Astrocyte of the cerebellum (primary cell): ENCODE results near the gene PEMT.

Source experiments
- DNase-seq: peaks from one replicate; pipeline ENCODE4 v3.0.0-alpha.2; 2011; ENCODE audit warnings: low read depth
- H3K4me3 ChIP-seq: 2 replicates; pipeline ENCODE4 v1.5.1; 2011; ENCODE audit warnings: mild to moderate bottlenecking, low read depth, low read length, moderate library complexity
- in situ Hi-C: cut with HindIII; loops from 2 replicates; pipeline ENCODE4 v1.10.0; 2017; ENCODE audit warnings: low sequenced_read_pairs
- TF ChIP-seq, protein P1 (sequence below): IDR thresholded peaks from 2 replicates; pipeline ENCODE4 v1.5.1; 2012; ENCODE audit warnings: low read length, low read depth, moderate library complexity, mild to moderate bottlenecking; ENCODE audit errors: missing control alignments

The PEMT gene

DNA sequence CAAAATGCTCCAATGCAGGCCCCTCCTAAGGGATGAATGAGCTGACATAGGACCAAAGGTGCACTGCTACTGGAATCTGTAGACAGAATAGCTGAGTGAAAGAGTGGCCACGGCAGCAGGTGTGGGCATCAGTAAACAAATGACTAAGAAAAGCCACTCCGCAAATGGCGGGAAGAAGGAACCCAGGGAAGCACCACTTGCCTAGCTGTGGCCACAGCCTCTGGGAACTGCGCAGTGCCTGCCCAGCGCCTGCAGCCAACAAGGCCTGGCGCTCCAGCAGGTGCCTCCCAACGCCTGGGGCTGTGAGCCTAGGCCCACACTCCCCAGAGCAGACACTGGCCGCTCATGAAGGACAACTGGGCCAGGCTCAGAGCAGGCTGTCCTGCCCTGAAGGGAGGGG is 11.8 kb downstream of the PEMT start:
- in situ Hi-C loops = loop anchor here (25.0 kb wide), 1 partner anchor 217 kb away; no protein-coding TSS in a partner anchor
- no peak overlapping the region for H3K4me3 ChIP-seq
- TF ChIP-seq, protein P1, sequence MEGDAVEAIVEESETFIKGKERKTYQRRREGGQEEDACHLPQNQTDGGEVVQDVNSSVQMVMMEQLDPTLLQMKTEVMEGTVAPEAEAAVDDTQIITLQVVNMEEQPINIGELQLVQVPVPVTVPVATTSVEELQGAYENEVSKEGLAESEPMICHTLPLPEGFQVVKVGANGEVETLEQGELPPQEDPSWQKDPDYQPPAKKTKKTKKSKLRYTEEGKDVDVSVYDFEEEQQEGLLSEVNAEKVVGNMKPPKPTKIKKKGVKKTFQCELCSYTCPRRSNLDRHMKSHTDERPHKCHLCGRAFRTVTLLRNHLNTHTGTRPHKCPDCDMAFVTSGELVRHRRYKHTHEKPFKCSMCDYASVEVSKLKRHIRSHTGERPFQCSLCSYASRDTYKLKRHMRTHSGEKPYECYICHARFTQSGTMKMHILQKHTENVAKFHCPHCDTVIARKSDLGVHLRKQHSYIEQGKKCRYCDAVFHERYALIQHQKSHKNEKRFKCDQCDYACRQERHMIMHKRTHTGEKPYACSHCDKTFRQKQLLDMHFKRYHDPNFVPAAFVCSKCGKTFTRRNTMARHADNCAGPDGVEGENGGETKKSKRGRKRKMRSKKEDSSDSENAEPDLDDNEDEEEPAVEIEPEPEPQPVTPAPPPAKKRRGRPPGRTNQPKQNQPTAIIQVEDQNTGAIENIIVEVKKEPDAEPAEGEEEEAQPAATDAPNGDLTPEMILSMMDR = no peak
- DNase-seq = no peak

DNA sequence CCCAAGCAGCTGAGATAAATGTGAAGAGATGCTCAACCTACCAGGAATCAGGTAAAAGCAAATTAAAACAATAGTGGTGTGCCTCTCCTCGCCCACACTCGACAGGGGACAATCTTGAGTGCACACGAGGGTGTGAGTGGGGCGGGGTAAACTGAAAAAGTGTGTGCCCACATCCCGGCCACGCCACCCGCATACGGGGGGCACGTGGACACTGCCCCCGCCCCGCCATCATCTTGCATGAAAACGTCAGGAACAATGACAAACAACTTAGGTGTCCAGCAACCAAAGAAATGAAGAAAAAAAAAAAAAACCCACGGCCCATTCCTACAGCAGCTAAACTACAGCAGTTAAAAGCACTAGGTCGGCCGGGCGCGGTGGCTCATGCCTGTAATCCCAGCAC is 14.1 kb downstream of the PEMT start:
- in situ Hi-C loops = loop anchor here (25.0 kb wide), 1 partner anchor 215 kb away; no protein-coding TSS in a partner anchor
- DNase-seq = no peak
- H3K4me3 ChIP-seq = no peak overlapping the region
- TF ChIP-seq, protein P1 = no peak

DNA sequence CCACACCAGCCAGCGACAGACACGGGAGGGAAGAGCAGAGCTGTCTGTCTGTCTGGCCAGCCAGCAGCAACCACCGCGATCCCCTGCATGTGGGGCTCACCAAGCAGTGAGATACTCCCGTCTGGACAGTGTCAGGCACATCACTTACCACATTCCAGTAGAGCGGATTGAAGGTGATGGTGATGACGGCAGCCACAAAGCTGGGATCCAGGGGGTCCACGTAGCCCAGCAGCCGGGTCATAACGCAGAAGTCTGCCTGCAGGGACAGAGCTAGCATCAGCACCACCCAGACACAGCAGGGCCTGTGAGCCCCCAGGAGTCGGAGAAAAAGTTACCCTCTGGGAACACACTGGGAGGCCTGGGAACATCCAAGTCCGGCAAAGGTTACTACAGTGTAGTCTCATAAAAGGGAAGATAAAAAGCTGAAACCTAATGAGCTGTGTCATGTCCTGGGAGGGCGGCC is 14.7 kb downstream of the PEMT start:
- in situ Hi-C loops = loop anchor here (25.0 kb wide), 1 partner anchor 215 kb away; no protein-coding TSS in a partner anchor
- H3K4me3 ChIP-seq = no peak overlapping the region
- DNase-seq = no peak
- TF ChIP-seq, protein P1 = no peak

DNA sequence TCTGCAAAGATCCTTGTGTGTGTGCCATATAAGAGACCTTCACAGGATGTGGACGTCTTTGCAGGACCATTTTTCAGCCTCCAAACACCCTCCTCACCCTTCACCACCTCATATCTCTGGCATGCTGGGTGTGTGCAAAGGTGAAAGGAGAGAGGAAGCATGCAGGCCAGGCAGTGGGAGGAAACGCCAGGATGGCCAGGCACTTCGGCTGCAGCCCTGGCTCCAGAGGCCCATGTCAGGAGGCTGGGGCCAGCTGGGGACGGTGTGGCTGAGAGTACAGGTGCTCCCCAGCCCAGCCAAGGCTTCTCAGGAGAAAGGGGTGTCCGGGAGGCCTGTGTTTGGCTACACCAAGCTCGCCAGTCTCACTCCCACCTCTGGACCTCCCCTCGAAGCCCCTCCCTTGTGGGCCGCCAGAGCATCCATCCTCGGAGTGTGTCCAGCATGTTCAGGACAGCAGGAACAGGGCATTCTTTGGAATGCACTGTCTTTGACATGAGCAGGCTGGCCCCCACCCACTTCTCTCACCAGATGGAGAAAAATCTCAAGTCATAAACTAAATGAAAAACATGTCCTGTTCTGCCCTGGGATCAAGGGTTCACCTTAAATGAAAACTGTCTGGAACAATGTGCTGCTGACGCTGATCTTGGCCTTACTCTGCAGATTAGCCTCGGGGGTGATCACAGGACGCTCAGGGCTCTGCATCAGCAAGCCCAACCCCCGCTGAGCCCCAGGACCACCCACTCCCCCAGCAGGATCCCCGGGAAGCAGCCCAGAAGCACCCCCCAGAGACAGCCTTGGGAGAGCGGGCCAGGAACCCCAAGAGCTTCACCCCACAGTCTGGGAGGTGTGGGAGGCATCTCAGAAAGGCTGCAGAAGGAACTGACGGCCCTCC is 15.9 kb downstream of the PEMT start:
- TF ChIP-seq, protein P1 = no peak
- in situ Hi-C loops = loop anchor here (25.0 kb wide), 1 partner anchor 213 kb away; no protein-coding TSS in a partner anchor
- no peak overlapping the region for H3K4me3 ChIP-seq
- DNase-seq = no peak

DNA sequence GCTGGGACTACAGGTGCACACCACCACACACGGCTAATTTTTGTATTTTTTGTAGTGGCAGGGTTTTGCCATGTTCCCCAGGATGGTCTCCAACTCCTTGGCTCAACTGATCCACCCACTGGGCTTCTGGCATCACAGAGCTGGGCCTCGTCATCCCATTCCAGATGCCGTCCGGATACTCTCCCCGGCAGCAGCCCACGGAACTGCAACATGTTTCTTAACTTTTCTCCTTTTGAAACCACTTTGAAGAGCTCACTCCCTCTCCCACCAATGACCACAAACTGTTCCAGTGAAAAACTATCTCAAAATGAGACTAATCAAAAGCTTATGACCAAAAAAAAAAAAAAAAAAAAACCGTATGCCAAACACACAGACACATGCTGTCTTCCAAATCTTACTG is 17.6 kb downstream of the PEMT start:
- in situ Hi-C loops = no loop called here
- no peak for DNase-seq
- H3K4me3 ChIP-seq = no peak overlapping the region
- TF ChIP-seq, protein P1 = no peak

DNA sequence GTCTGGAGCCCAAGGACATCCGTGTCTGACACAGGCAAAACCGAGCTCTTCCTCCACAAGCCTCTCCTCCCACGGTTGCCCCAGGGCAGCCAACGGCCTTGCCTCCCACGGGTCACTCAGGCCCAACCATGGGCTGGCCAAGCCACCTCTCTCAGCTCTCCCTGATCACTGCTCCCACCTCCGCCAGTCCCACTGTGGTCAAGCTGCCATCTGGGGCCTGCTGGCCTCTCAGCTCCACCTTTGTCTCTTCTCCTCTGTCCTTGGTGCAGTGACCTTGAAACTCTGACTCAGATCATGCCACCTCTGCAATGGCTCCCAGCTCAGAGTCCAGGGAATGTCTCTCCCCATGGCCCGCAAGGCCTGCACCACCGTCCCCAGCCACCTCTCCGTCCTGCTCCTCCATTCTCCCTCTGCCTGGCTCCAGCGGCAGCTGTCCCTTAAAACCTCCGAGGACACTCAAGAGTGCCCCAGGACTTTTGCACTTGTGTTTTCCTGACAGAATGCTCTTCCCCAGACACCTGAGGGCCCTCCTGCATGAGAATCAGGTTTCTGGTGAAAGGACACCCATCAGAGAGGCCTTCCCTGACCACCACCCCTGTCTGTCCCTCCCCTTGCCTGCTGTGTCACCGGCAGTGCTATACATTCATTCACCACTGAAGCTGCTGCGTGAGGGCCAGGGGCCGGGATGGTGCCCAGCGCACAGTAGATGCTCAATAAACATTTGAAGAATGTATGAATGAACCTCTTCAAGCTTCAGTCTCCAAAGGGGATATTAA is 19.3 kb downstream of the PEMT start:
- no peak for DNase-seq
- TF ChIP-seq, protein P1 = no peak
- no peak overlapping the region for H3K4me3 ChIP-seq
- in situ Hi-C loops = no loop called here
